ENCODE results near the gene CCDC187. TPM values are rescaled to one million over a fixed set of nuclear protein-coding genes. Genes with fewer than 3 reads are reported as not detected.

CCDC187 gene
- total RNA-seq, 1 donor = not detected

DNA sequence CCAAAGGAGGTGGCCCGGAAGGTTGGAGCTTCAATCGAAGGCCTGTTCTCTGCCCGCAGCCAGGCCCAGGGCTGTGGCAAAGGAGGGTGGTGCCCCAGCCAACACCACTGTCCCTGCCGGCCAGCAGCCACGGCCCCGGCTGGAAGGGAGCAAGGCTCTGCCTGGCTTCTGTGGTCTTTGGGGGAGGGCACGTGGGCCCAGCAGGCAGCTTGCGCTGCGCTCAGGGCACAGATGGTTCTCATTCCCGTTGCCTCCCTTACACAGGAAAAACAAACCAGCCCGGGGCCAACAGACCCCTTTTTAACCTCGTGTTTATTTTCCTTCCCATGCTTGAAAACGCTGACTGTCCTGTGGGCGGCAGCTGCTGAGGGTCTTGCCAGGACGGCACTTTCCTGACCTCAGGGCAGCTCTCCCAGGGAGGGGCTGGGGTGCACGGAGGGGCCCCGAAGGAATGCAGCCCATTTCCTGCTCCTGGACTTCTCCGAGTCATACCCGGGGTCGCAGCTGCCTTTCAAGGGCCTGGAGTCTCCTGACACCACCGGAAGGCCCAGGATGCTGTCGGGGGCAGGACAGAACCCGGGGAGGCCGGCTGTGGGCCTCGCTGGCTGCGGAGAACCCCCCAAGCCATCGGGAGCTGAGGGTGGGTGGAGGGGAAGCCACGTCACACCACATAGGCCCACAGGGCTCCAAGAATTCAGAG lies 22.3 kb upstream of the CCDC187 start:
- Histone ChIP-seq H3K4me3 (ENCODE audit: insufficient read depth, low read length) (peak overlapping the region; percentile 55), H3K4me1 (ENCODE audit: insufficient read depth, low read length) (peaks cover 29% of the 10 kb centered on the region), H3K79me2 (ENCODE audit: insufficient read depth, low read length) (peaks cover 34% of the 10 kb centered on the region), H2AFZ (ENCODE audit: low read length) (peak overlapping the region; percentile 85), H3K27ac (ENCODE audit: low read depth, low read length) (peak overlapping the region; percentile 78), H4K20me1 (ENCODE audit: insufficient read depth, low read length) (peaks cover 28% of the 10 kb centered on the region), H3K4me2 (ENCODE audit: insufficient read depth, low read length) (peak overlapping the region; percentile 61), H3K9me3 (ENCODE audit: low read depth, low read length) (peaks cover 2% of the 10 kb centered on the region), H3K27me3 (ENCODE audit: insufficient read depth, low read length) (no peaks in the 10 kb centered on the region), H3K36me3 (ENCODE audit: insufficient read depth, low read length) (peaks cover 5% of the 10 kb centered on the region)
- peak; percentile 99 for DNase-seq (ENCODE audit: insufficient read length, low spot score, missing footprints)
- TF ChIP-seq, protein P1, sequence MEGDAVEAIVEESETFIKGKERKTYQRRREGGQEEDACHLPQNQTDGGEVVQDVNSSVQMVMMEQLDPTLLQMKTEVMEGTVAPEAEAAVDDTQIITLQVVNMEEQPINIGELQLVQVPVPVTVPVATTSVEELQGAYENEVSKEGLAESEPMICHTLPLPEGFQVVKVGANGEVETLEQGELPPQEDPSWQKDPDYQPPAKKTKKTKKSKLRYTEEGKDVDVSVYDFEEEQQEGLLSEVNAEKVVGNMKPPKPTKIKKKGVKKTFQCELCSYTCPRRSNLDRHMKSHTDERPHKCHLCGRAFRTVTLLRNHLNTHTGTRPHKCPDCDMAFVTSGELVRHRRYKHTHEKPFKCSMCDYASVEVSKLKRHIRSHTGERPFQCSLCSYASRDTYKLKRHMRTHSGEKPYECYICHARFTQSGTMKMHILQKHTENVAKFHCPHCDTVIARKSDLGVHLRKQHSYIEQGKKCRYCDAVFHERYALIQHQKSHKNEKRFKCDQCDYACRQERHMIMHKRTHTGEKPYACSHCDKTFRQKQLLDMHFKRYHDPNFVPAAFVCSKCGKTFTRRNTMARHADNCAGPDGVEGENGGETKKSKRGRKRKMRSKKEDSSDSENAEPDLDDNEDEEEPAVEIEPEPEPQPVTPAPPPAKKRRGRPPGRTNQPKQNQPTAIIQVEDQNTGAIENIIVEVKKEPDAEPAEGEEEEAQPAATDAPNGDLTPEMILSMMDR (IDR thresholded peaks at IDR 0.05; ENCODE audit: extremely low read depth, low read depth, low read length) = no peak

DNA sequence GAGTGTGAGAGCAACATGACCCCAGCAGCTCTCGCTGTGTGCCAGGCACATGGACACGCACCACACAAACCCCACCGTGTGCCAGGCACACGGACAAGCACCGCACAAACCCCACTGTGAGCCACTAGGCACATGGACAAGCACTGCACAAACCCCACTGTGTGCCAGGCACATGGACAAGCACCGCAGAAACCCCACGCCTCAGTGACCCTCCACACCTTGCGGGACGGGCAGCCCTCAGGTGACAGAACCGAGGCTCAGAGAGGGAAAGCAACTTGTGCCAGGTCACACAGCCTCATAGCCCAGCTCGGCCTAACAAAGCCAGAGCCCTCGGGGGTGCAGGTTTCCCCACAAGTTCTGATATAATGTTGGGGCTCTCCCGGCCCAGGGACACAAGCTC lies 21.5 kb upstream of the CCDC187 start:
- Histone ChIP-seq H3K79me2 (ENCODE audit: insufficient read depth, low read length) (peaks cover 25% of the 10 kb centered on the region), H3K27me3 (ENCODE audit: insufficient read depth, low read length) (no peaks in the 10 kb centered on the region), H3K27ac (ENCODE audit: low read depth, low read length) (no peak overlapping the region), H2AFZ (ENCODE audit: low read length) (no peak overlapping the region), H3K9me3 (ENCODE audit: low read depth, low read length) (peaks cover 3% of the 10 kb centered on the region), H3K4me1 (ENCODE audit: insufficient read depth, low read length) (peaks cover 29% of the 10 kb centered on the region), H4K20me1 (ENCODE audit: insufficient read depth, low read length) (peaks cover 20% of the 10 kb centered on the region), H3K36me3 (ENCODE audit: insufficient read depth, low read length) (peaks cover under 1% of the 10 kb centered on the region), H3K4me3 (ENCODE audit: insufficient read depth, low read length) (no peak overlapping the region), H3K4me2 (ENCODE audit: insufficient read depth, low read length) (no peak overlapping the region)
- TF ChIP-seq, protein P1 (IDR thresholded peaks at IDR 0.05; ENCODE audit: extremely low read depth, low read depth, low read length) = no peak
- DNase-seq (ENCODE audit: insufficient read length, low spot score, missing footprints) = no peak

DNA sequence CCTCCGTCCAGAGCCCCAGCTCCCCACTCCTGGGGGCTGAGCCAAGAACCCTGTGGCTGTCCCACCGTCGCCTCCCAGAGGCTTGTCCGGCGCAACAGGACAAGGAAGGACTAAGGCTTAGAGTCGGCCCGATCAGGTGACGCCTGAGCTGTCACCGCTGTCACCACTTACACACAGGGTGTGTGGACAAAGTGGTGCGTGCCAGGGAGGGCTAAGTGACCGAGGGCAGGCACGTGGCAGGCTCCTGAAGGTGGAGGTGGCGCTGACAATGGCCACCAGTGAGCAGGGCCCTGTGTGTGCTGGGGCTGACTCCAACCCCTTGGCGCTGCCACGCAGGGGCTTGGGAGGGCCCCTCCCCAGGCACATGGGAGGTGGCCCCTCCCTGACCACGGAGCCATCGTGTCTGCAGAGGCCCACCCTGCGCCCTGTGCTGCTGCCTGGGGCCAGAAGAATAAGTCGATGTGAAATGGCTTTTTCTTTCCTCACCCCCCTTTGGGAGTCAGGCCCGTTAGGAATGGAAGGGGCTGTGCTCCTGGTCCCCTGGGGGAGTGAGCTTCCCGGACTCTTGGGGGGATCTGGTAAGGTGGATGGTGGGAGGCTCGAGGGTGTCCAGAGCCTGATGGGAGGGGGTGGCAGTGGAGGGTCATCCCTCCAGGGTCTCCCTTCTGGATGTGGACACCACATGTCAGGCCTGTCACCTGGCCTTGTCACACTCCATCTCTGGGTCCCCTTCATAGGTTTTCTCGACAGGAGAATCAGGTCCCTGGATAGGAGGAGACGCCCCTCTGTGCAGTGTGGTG lies 20.8 kb upstream of the CCDC187 start:
- Histone ChIP-seq H3K9me3 (ENCODE audit: low read depth, low read length) (peaks cover 3% of the 10 kb centered on the region), H3K4me3 (ENCODE audit: insufficient read depth, low read length) (no peak overlapping the region), H3K4me1 (ENCODE audit: insufficient read depth, low read length) (peaks cover 29% of the 10 kb centered on the region), H3K27ac (ENCODE audit: low read depth, low read length) (no peak overlapping the region), H3K79me2 (ENCODE audit: insufficient read depth, low read length) (peaks cover 19% of the 10 kb centered on the region), H3K27me3 (ENCODE audit: insufficient read depth, low read length) (no peaks in the 10 kb centered on the region), H3K4me2 (ENCODE audit: insufficient read depth, low read length) (no peak overlapping the region), H4K20me1 (ENCODE audit: insufficient read depth, low read length) (peaks cover 17% of the 10 kb centered on the region), H2AFZ (ENCODE audit: low read length) (no peak overlapping the region), H3K36me3 (ENCODE audit: insufficient read depth, low read length) (no peaks in the 10 kb centered on the region)
- TF ChIP-seq, protein P1 (IDR thresholded peaks at IDR 0.05; ENCODE audit: extremely low read depth, low read depth, low read length) = no peak
- no peak for DNase-seq (ENCODE audit: insufficient read length, low spot score, missing footprints)

DNA sequence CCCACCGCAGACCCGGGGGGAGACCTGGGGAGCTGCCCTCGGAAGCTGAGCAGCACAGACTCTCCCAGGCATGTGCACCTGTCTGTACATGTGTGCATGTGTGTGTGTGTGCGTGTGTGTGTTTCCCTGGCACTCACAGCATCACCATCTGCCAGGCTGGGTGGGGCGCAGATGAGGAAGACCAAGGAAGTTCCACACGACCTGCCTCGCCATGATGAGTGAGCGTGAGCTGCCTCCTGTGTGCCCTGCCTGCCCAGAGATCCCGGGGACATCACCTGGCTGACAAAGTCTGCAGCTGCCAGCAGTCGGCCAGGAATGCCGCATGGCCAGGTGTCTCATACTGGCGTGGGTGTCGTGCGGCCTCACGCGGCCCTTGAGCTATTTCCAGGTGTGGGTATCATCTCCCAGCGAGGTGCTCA lies 19.5 kb upstream of the CCDC187 start:
- no peak overlapping the region for H3K27ac ChIP-seq (ENCODE audit: low read depth, low read length)
- peaks cover 19% of the 10 kb centered on the region for H3K4me1 ChIP-seq (ENCODE audit: insufficient read depth, low read length)
- no peak overlapping the region for H3K4me3 ChIP-seq (ENCODE audit: insufficient read depth, low read length)
- TF ChIP-seq, protein P1 (IDR thresholded peaks at IDR 0.05; ENCODE audit: extremely low read depth, low read depth, low read length) = no peak
- H3K36me3 ChIP-seq (ENCODE audit: insufficient read depth, low read length) = no peaks in the 10 kb centered on the region
- peaks cover 6% of the 10 kb centered on the region for H3K79me2 ChIP-seq (ENCODE audit: insufficient read depth, low read length)
- DNase-seq (ENCODE audit: insufficient read length, low spot score, missing footprints) = no peak
- H3K4me2 ChIP-seq (ENCODE audit: insufficient read depth, low read length) = no peak overlapping the region
- no peak overlapping the region for H2AFZ ChIP-seq (ENCODE audit: low read length)
- no peaks in the 10 kb centered on the region for H3K27me3 ChIP-seq (ENCODE audit: insufficient read depth, low read length)
- peaks cover 3% of the 10 kb centered on the region for H3K9me3 ChIP-seq (ENCODE audit: low read depth, low read length)
- peaks cover 5% of the 10 kb centered on the region for H4K20me1 ChIP-seq (ENCODE audit: insufficient read depth, low read length)

Measured in osteoblast (primary cell).